Islet precursor cell (in vitro differentiated cells): ENCODE results near the gene HJV.

Experiments used
- DNase-seq: peaks from one replicate; pipeline ENCODE4 v3.0.0-alpha.2; 2018

Gene HJV

DNA sequence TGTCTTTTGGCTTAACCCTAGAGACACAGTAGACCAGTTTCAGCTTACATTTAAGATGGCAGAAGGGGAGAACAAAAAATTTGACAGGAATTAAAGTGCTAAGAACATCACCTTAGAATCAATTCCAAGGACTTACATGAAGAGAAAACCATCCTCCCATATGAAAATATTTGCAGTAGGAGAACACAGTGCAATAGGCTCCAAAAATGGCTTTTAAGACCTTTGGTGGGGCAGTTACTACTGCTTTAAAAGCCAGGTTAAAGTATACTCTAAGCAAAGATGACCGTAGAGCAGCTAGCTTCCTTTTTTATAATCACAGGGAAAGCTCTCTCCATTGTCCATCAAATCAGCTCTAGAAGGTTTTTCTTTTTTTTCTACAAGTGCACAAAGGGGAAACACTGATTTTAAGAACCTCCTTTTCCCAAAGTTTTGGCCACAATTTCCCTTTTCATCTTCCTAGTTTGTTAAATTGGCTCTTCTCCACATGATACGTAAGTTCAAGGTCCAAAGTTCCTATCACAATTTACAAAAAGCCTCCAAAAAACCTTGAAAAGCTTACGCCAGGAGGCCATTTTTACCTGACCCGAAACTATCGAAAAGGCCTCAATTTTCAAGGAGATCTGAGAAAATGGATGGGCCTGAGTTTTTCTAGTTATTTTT is 28.4 kb downstream of the HJV start:
- no peak for DNase-seq

DNA sequence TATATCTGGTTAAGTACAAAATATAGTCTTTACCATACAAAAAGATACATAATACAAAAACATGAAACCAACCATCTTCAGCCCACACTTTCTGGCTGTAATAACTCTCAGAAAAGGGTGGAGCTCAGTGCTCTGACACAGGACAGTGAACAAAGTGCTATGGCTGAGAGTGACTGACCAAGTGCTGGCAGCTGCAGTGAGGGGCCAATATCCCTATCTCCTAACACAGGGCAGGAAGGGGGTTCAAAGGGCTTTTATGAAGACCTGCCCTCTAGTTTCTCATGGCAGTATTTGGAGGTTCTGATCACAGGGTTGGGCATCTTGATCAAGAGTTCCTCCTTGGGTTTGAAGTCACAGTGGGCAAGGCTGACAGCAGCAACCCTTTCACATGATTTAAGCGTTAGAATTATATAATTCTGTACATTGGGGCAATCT is 29.0 kb downstream of the HJV start:
- no peak for DNase-seq

DNA sequence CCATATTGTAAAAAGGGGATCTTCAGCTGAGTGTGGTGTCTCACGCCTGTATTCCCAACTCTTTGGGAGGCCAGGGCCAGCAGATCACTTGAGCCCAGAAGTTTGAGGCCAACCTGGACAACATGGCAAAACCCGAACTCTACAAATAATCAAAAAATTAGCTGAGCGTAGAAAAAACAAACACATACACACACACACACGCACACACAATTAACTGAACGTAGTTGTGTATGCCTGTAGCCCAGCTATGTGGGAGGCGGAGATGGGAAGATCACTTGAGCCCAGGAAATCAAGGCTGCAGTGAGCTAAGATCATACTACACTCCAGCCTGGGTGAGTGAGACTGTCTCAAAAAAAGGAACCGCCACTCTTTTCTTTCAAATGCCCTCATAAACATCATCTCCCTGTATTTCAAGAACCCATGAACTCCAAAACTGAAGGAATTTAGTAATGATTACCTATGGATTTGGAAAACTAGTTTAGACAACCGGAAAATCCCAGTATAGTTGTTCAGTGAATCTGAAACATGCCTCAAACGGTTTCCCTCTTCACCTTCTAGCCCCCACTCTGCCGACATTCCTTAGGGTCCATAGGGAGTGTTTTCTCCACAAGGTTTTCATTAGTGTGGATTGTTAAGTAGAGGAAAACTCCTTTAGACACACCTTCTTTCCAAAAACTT is 29.7 kb downstream of the HJV start:
- no peak for DNase-seq

DNA sequence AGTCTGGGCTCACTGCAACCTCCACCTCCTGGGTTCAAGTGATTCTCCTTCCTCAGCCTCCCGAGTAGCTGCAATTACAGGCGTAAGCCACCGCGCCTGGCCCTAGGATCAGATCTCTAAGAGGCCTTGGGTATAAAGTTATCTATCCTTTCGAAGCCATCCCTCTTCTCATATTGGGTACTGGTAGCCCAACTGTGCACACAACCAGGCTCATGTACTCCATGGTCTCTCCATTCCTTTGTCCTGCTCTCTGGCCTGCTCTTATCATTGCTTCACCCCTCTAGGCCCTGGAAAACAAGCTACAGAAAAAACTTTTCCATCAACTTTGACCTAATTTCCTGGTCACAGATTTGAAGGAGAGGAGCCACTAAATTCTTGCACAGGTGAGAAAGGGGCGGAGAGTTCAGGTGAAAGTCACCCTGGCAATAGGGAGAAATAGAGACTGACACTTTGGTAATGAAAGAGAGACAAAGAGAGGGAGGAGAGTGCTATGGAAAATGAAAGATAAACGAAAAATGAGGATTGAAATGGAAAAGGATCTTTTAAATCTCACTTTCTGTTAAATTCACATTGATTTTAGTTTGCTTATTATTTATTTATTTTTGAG is 31.2 kb downstream of the HJV start:
- DNase-seq: peak; percentile 27

DNA sequence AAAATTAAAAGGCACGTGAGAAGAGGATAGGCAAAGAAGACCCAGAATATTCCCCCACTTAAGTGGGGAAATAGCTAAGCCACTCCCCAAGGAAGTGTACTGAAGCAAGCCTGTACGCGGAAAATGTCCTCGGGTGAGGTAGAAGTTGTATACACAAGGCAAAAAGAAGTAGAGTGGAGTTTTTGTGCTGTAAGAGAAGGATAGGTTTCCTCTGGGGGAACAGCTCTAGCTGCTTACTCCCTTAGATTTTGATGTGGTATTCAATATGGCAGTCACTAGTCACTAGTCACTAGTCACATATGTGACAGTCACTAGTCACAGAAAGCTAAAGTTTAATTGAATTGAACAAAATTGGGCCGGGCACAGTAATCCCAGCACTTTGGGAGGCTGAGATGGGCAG is 32.8 kb downstream of the HJV start:
- DNase-seq: no peak

DNA sequence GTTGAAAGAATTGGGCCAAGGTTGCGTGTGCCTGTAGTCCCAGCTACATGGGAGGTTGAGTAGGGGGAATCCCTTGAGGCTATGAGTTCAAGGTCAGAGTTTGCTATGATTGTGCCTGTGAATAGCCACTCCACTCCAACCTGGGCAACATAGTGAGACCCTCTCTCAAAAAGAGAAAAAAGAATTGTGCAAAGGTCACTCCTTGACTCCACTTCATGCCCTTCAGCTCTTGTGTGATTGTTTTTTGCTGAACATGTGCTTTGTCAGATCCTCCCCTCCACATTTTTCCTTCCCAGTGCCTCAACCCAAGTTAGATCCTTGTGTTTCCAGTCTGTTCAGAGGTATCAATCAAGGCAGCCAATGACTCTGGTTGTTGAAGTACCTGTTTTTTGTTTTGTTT is 33.6 kb downstream of the HJV start:
- DNase-seq: no peak

DNA sequence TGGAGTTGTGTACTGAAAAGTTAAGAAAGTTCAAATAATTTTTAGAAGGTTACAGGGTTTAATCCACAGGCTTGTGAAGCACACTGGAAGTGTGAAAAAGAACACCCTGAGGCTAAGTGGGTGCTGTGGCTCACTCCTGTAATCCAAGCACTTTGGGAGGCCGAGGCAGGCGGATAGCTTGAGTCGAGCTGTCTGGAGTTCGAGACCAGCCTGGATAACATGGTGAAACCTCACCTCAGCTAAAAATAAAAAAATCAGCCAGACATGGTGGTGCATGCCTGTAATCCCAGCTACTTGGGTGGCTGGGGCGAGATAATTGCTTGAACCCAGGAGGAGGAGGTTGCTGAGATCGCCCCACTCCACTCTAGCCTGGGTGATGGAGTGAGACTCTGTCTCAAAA is 35.0 kb downstream of the HJV start:
- no peak for DNase-seq

DNA sequence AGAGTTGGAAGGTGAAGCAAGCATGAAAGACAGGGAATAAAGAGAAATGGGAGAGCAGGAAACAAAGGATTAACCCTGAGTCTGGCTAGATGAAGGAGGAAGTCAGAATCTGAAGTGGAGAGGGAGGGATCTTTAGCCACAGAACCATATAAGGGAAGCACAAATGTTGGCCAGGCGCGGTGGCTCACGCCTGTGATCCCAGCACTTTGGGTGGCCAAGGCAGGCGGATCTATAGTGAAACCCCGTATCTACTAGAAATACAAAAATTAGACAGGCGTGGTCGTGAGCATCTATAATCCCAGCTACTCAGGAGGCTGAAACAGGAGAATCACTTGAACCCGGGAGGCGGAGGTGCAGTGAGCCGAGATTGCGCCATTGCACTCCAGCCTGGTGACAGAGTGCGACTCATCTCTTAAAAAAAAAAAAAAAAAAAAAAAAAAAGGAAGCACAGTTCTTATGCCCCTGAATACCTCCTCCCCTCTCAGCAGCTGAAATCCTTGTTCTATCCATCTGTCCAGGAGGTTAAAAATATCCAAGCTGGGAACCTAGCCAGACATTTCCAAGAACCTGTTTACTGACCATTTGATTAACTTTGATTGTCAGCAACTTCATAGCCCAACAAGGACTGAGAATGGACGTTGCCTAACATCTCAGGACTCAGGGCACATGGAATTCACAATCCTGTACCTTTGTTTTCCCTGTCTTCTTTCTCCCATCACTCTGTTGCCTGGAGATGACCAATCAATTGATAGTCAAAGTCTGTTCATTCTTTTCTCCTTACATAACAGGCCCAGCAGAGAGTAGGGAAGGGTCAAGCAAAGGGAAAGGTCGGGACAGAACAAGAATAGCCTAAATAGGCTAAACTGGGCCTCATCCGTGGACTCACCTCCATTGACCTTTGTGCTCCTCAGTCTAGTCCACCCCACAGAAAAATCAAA is 35.8 kb downstream of the HJV start:
- no peak for DNase-seq

DNA sequence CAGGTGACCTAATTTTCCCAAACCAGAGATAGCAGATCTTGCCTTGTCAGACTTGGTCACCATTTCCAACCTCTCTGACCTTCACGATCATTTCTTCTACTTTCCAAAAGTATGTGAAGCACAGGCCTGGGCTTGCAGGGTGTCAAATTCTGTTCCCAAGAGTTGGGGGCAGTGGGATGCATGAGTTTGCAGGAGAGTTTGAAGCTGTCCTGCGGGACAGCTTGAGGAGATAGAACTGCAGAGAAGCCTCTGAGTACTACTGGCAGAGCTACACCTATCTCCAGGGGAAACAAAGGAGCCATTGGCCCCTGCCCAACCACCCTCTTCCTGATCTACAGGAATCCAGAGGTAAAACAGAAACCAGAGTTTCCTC is 36.4 kb downstream of the HJV start:
- DNase-seq: no peak

DNA sequence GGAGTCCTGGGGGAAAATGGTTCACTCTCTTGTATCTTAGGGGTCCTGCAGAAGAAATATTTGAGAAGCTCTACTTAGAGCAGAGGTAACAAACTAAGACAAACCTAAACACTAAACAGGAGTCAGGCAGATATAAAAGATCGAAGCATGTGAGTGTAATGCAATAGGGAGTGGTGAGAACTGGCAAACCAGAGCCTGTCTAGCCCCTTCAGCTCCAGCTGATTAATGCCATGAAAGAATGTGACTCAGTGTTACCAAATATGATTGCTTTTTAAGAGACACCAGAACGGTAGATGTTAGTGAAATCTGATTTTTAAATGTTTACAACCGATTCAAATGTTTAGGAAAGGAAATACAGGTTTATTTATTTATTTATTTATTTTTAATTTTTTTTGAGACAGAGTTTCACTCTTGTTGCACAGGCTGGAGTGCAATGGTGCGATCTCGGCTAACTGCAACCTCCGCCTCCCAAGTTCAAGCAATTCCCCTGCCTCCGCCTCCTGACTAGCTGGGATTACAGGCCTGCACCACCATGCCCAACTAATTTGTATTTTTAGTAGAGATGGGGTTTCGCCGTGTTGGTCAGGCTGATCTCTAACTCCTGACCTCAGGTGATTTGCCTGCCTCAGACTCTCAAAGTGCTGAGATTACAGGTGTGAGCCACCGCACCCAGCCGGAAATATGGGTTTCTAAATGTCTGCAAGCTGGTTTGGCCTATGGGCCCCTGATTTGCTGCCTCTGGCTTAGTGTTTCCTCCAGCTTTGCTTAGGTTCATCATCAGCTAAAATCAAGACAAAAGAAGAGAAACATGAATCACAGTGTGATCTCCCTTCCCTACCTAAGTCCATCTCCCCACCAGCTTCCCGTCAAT is 37.3 kb downstream of the HJV start:
- no peak for DNase-seq

DNA sequence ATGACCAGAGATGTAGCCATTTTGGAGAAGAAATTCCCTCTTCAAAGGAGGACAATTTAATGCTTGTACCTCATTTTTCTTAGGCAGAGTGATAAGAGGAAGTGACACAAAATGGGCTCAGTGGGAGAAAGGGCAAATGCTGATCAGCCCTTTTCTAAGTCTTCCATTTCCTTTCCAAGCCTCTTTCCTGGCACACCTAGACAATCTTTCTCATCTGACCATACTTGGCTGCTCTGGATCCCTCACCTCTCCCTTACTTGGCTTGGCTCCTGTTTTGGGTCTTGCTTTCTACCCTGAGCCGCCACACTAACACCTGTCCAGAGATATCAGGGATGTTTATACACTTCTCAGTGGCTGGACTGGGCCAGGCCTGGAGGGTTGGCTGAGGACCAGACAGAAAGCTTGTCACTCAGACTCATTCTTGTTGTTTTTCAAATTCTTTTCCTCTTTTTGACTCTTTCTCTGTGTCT is 38.3 kb downstream of the HJV start:
- DNase-seq: no peak

DNA sequence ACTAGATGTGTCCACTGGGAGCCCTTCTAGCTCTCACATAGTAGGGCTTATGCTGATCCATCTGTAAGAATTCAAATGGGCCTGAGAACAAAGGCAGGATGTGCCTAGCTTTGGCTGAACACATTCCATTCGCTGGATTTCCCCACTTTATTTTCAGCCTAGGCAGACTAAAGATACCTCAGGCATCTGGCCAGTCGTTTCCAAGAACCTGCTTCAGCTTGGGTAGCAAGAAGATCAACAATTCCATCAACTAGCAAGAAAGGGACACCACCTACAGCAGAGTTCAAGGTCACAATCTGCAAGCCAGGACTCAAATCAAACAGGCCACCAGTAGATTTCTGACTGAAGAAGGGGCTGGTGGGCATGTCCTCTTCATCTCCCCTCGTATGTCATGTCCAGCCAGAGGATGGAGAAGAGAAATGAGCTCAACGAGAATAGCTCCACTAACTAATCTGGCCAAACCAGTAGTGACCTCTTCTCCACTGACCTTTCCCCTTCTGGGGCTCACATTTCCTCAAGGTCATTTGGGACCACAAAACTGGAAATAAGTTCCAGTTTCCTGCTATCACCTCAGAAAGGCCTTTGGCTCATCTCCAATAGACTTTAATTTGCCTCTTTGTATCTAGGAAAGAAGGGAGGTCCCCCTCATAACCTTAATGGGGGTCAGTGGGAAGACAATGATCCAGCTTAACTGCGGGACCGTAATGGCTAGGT is 39.4 kb downstream of the HJV start:
- DNase-seq: no peak

DNA sequence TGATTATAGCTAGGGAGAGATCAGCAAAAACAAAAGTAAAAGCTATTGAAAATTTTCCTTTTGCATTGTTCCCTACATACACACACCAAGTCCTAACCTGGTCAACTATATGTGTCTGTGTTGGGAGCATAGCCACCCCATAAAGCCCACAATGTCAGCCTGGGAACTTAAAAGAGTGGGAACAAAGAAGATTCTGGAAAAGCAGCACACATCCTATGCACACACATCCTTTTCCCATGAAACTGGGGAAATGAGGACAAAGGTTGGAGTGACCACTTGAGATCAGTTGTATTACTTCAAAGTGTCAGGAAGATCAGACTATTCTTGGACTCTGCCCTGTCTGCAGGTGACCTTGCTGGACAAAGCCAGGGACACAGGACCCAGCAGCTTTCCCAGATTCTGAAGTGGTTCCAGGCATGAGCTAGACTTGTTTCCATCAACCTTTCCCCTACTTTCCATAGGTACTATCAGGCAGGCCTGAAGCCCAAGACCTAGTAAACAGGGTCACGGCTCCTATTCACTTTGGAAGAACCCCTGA is 41.0 kb downstream of the HJV start:
- no peak for DNase-seq

DNA sequence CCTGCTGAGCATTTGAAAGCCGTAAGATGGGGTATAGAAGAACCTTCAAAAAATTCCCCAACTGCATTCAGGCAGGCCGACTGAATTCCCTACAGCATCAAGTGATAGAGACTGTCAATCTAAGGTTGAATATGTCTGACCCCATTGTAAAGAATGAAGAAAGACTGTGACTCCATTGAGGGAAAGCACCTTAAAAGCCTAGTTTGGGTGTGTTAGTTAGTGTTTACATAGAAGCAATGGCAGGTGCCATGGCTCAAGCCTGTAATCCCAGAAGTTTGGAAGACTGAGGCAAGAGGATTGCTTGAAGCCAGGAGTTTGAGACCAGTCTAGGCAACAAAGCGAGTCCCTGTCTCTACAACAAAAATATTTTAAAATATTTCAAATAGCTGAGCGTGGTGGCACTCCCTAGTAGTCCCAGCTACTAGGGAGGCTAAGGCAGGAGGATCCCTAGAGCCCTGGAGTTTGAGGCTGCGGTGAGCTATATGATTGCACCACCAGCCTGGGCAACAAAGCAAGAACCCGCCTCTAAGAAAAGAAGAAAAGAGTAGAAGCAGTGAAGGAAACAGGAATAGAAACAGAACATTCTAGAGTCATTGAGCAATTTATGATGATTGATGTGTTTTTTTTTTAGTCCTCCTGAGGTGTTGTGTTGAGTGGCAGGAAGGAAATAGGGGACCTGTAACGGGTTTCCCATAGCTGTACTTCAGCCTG is 41.6 kb downstream of the HJV start:
- DNase-seq: no peak

DNA sequence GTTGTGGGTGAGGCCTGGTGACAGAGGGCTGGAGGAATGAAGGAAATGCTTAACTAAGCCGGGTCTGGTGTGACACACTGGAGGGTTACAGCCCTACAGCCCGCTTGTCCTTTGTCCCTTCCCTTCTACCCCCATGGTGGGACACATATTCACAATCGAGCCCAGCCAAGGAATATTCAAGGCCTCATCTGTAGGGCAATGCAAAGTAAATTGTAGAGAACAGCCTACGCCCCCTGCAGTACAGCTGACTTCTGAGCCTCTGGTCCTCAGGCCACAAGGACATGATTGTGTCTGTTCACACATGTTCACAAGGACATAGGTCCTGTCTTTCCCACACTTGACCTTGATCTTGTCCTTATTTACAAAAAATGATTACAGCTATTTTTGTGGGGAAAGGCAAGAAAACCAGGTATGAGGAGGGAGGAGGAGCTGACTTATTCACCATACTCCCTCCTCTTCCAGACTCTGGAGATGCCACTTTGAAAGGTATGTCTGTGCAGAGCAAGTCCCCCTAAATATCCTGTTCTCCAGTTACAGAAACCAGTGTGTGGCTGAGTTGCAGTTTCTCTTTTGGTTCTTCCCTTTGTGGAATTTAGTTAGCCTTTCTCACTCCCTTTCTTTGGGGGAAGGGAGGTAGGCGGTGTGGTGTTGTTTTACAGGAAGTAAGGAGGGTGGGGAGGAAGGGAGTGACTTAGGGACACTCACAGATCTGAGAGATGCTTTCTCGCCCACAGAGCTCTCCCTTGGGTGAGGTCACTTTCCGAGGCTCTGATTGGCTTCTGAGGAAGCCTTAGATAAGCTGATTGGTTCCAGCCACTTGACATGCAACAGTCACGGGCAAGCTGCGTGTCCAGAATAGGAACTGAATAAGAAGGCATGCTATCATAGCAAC is 42.4 kb downstream of the HJV start:
- DNase-seq: peak; percentile 97

DNA sequence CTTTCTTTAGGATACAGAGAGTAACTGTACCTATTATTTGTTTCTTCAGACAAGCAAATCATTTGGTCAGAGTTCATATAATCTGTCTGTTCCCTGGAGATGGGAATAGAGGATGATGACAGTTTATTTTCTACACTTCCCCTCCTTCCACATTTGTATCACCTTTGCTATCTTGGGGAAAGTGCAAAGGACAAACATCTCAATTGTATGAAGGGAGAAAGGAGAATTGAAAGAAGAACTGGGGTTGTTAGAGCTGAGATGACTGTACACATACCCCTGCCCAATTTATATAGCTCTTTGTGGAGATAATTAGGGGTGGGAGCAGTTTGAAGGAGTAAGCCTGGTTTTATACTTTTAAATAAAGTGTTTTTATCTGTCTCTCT is 43.1 kb downstream of the HJV start:
- DNase-seq: no peak

DNA sequence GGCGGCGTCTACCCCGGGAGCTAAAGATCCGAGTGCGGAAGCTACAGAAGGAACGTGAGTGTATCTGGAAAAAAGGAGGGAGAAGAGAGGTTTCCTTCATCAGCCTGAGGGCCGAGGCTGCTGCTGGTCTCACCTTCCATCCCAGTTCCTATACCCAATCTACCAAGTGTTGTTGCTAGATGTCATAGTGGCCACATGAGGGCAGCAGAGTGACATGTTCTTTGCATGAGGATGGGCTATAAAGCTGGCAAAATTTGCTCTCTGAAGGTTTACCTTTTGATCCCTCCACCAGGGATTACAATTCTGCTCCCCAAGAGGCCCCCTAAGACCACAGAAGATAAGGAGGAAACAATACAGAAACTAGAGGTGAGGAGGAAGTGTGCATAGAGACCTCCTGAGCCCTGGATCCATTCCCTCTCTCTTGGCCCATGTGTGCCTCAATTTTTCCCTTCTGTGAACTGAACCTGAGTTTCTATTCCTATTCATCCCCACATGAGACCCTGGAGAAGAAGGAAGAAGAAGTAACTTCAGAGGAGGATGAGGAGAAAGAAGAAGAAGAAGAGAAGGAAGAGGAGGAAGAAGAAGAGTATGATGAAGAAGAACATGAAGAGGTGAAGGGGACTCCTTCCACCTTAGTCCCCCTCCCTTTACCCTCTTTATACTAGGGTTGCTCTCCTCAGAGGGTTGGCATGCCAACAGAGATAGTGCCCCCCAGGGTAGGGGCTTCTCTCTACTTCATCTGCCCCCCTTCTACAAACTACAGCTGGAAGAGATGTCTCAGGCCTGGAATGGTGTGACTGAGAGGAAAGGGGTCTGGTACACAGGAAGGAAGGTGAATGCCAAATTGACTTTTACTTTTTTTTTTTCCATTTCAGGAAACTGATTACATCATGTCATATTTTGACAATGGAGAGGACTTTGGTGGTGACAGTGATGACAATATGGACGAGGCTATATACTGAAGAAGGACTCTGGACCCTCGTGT is 43.8 kb downstream of the HJV start:
- peak; percentile 78 for DNase-seq

DNA sequence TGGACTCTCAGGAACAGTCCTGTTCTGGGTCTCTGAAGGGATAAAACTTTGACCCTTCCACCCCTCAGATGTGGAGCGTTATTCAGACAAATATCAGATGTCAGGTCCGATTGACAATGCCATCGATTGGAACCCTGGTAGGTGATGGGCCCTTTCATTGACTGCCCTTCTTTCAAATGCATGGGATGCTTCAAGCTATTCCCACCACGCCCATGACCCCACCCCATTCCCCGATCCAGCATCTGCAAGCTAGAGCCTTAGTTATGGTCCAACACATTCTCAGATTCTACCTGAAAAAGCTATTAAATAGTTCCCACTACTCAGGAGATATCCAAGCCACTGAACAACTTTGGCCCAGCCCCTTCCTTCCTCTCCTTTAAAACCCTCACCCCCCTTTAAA is 44.5 kb downstream of the HJV start:
- no peak for DNase-seq
